ENCODE results near the gene RALGAPA1. TPM values are rescaled to one million over a fixed set of nuclear protein-coding genes. Genes with fewer than 3 reads are reported as not detected.

The RALGAPA1 gene
- total RNA-seq, 4 donors from 2014 or later = 81.9 to 113 (median 99.6) TPM

GRCh38 chr14:35705636-35706035 is 103.5 kb downstream of the RALGAPA1 start:
- Histone ChIP-seq H3K4me1 (no peaks in the 10 kb centered on the region), H3K27me3 (no peaks in the 10 kb centered on the region), H3K36me3 (peaks cover 0 to 43% (median 0%) of the 10 kb centered on the region in 3 donors), H3K4me3 (no peak overlapping the region), H3K27ac (no peak overlapping the region), H3K9me3 (no peaks in the 10 kb centered on the region)
- no peak for TF ChIP-seq EP300 (IDR thresholded peaks at IDR 0.05)
- TF ChIP-seq POLR2A (IDR thresholded peaks at IDR 0.05) = no peak
- TF ChIP-seq, protein P1, sequence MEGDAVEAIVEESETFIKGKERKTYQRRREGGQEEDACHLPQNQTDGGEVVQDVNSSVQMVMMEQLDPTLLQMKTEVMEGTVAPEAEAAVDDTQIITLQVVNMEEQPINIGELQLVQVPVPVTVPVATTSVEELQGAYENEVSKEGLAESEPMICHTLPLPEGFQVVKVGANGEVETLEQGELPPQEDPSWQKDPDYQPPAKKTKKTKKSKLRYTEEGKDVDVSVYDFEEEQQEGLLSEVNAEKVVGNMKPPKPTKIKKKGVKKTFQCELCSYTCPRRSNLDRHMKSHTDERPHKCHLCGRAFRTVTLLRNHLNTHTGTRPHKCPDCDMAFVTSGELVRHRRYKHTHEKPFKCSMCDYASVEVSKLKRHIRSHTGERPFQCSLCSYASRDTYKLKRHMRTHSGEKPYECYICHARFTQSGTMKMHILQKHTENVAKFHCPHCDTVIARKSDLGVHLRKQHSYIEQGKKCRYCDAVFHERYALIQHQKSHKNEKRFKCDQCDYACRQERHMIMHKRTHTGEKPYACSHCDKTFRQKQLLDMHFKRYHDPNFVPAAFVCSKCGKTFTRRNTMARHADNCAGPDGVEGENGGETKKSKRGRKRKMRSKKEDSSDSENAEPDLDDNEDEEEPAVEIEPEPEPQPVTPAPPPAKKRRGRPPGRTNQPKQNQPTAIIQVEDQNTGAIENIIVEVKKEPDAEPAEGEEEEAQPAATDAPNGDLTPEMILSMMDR (IDR thresholded peaks at IDR 0.05) = no peak
- no peak for DNase-seq (ENCODE audit: low spot score in 2 of 2)
- 96 to 97% methylated on average over 2 of the region's 2 CpGs for WGBS, 2 donors

GRCh38 chr14:35704793-35705493 is 104.2 kb downstream of the RALGAPA1 start:
- H3K4me1 ChIP-seq = no peaks in the 10 kb centered on the region
- DNase-seq (ENCODE audit: low spot score in 2 of 2) = no peak
- peaks cover 0 to 36% (median 0%) of the 10 kb centered on the region in 3 donors for H3K36me3 ChIP-seq
- H3K4me3 ChIP-seq = no peak overlapping the region
- no peaks in the 10 kb centered on the region for H3K9me3 ChIP-seq
- H3K27ac ChIP-seq = no peak overlapping the region
- H3K27me3 ChIP-seq = no peaks in the 10 kb centered on the region
- TF ChIP-seq, protein P1 (IDR thresholded peaks at IDR 0.05) = no peak
- no peak for TF ChIP-seq POLR2A (IDR thresholded peaks at IDR 0.05)
- TF ChIP-seq EP300 (IDR thresholded peaks at IDR 0.05) = no peak

GRCh38 chr14:35701531-35701930 is 107.6 kb downstream of the RALGAPA1 start:
- 95 to 96% methylated on average over 4 of the region's 4 CpGs for WGBS, 2 donors
- Histone ChIP-seq H3K4me1 (no peaks in the 10 kb centered on the region), H3K4me3 (no peak overlapping the region), H3K27ac (no peak overlapping the region), H3K27me3 (no peaks in the 10 kb centered on the region), H3K36me3 (peaks cover 0 to 11% (median 0%) of the 10 kb centered on the region in 3 donors), H3K9me3 (no peaks in the 10 kb centered on the region)
- TF ChIP-seq POLR2A (IDR thresholded peaks at IDR 0.05) = no peak
- TF ChIP-seq EP300 (IDR thresholded peaks at IDR 0.05) = no peak
- TF ChIP-seq, protein P1 (IDR thresholded peaks at IDR 0.05) = no peak
- no peak for DNase-seq (ENCODE audit: low spot score in 2 of 2)

DNA sequence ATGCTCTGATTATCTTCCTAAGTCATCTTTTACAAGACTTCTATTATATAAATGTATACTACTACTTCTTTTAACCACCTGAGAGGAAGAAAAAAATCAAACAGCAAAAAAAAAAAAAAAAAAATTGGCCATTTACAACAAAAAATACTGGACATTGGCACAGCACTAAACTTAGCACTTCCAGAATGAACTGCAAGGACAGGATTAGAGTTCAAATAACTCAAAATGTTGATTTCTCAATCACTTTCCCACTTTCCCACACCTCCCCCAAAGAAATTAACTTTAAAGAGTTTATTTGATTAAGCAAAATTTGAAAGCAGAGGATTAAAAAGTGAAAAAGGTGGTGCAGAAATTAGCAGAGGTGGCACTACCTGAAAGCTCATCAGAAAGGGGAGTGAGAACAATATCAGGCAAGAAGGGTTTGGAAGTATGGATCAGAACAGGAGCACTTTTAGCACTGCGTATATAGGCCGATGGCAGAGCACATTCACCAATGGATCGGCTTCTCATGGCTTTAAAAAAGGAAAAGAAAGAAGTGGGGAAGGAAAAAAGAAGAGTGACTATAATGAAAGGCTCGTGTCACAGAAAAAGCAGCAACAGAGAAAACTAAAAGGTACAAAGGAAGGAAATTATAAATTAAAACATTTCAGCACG is 109.2 kb downstream of the RALGAPA1 start:
- H3K27ac ChIP-seq = no peak overlapping the region
- no peaks in the 10 kb centered on the region for H3K9me3 ChIP-seq
- peaks cover 0 to 4% (median 0%) of the 10 kb centered on the region in 3 donors for H3K36me3 ChIP-seq
- WGBS, 2 donors = 88 to 92% methylated on average over 5 of the region's 5 CpGs
- no peak for DNase-seq (ENCODE audit: low spot score in 2 of 2)
- no peaks in the 10 kb centered on the region for H3K27me3 ChIP-seq
- H3K4me3 ChIP-seq = no peak overlapping the region
- TF ChIP-seq EP300 (IDR thresholded peaks at IDR 0.05) (no peak), POLR2A (IDR thresholded peaks at IDR 0.05) (no peak)
- TF ChIP-seq, protein P1 (IDR thresholded peaks at IDR 0.05) = no peak
- no peaks in the 10 kb centered on the region for H3K4me1 ChIP-seq

- 65 to 68% methylated on average over 3 of the region's 3 CpGs for WGBS, 2 donors
These were observed 112.5 kb downstream of the RALGAPA1 start for GRCh38 chr14:35696575-35696974.

More at GRCh38 chr14:35696575-35696974, 112.5 kb downstream of the RALGAPA1 start:
- Histone ChIP-seq H3K4me1 (no peaks in the 10 kb centered on the region), H3K27ac (no peak overlapping the region), H3K4me3 (no peak overlapping the region), H3K27me3 (no peaks in the 10 kb centered on the region), H3K9me3 (no peaks in the 10 kb centered on the region), H3K36me3 (peaks cover 0 to 4% (median 0%) of the 10 kb centered on the region in 3 donors)
- DNase-seq (ENCODE audit: low spot score in 2 of 2) = no peak
- TF ChIP-seq, protein P1 (IDR thresholded peaks at IDR 0.05) = no peak
- TF ChIP-seq EP300 (IDR thresholded peaks at IDR 0.05) (no peak), POLR2A (IDR thresholded peaks at IDR 0.05) (no peak)
